GM12878 (cell line): ENCODE measurements around the gene PISD. TPM values are rescaled to one million over a fixed set of nuclear protein-coding genes. Genes with fewer than 3 reads are reported as not detected.

ENCODE experiments used
- ATAC-seq: fragments of 200-7000 bp; cut with Tn5 transposase; 3 replicates; pipeline ENCODE4 v1.9.1; 2020; ENCODE audit warnings: mild to moderate bottlenecking, moderate library complexity
- BruUV-seq: library from RNA; stranded (reverse); fragments of 400-500 nt; replicated peaks from 2 replicates; lab custom pipeline; 2021; lab: Mats Ljungman, UMichigan
- CTCF ChIA-PET: fragments of 300-600 bp; sonication (Branson Sonifier 250); formaldehyde crosslinking; extraction: SDS; loops from one replicate; lab custom pipeline; 2021; ENCODE audit warnings: inconsistent platforms; lab: Yijun Ruan, JAX
- POLR2A ChIA-PET: fragments of 350-600 bp; formaldehyde crosslinking; extraction: SDS; loops from one replicate; lab custom pipeline; 2021; ENCODE audit warnings: inconsistent platforms; lab: Charles Lee
- RAD21 ChIA-PET: fragments of 300-600 bp; sonication (Branson Sonifier 250); formaldehyde crosslinking; loops from one replicate; lab custom pipeline; 2023; ENCODE audit warnings: antibody characterized with exemption; ENCODE audit not compliant: unreplicated experiment; lab: Charles Lee
- SMC1A ChIA-PET: fragments of 300-600 bp; sonication (Branson Sonifier 250); formaldehyde crosslinking; loops from one replicate; lab custom pipeline; 2023; ENCODE audit not compliant: unreplicated experiment, uncharacterized antibody; lab: Charles Lee
- DNase-seq: peaks from one replicate; pipeline ENCODE4 v3.0.0-alpha.2; 2011; ENCODE audit warnings: low read depth, low spot score
- FAIRE-seq: peaks from 3 replicates; lab custom pipeline; 2011; peaks lifted over from hg19 to GRCh38; lab: Jason Lieb, UNC
- H2AFZ ChIP-seq: 2 replicates; pipeline ENCODE4 v1.6.0; 2011; ENCODE audit warnings: low read depth, low read length, control low read depth; ENCODE audit not compliant: control insufficient read depth
- H3K27ac ChIP-seq: 2 replicates; pipeline ENCODE4 v1.5.1; 2011; ENCODE audit warnings: control low read depth; ENCODE audit not compliant: control insufficient read depth, insufficient read depth
- H3K27me3 ChIP-seq, 2 experiments: replicated peaks in 1 of 2; 2 replicates each; pipeline versions ENCODE4 v1.6.0 to v1.6.1; 2011; ENCODE audit warnings: low read length in 1 of 2; ENCODE audit not compliant: control insufficient read depth in 2 of 2, insufficient read depth in 2 of 2
- H3K36me3 ChIP-seq, 2 experiments: 2 replicates each; pipeline ENCODE4 v1.5.1; 2011; ENCODE audit warnings: low read length in 1 of 2; ENCODE audit not compliant: control insufficient read depth in 2 of 2, insufficient read depth in 2 of 2
- H3K4me1 ChIP-seq: 2 replicates; pipeline ENCODE4 v1.6.1; 2011; ENCODE audit warnings: mild to moderate bottlenecking, low read length, moderate library complexity, mixed read lengths; ENCODE audit not compliant: control insufficient read depth, insufficient read depth
- H3K4me2 ChIP-seq: 2 replicates; pipeline ENCODE4 v1.6.0; 2011; ENCODE audit warnings: control low read depth; ENCODE audit not compliant: control insufficient read depth, insufficient read depth
- H3K4me3 ChIP-seq: fragments of 200-600 bp; sonication (generic); 2 replicates; pipeline ENCODE4 v1.5.1; 2016
- H3K79me2 ChIP-seq: 2 replicates; pipeline ENCODE4 v1.6.0; 2011; ENCODE audit warnings: low read length; ENCODE audit not compliant: control insufficient read depth, insufficient read depth
- H3K9ac ChIP-seq: 2 replicates; pipeline ENCODE4 v1.8.0; 2011; ENCODE audit warnings: low read length, control low read depth, mixed read lengths; ENCODE audit not compliant: control insufficient read depth, insufficient read depth
- H3K9me3 ChIP-seq: replicated peaks from 3 replicates; pipeline ENCODE4 v1.5.1; 2011; ENCODE audit warnings: mild to moderate bottlenecking, low read length; ENCODE audit not compliant: control insufficient read depth, insufficient read depth
- H4K20me1 ChIP-seq: 2 replicates; pipeline ENCODE4 v1.6.0; 2011; ENCODE audit not compliant: control insufficient read depth, insufficient read depth
- ATF7 ChIP-seq: fragments of 450-650 bp; IDR thresholded peaks from 2 replicates; pipeline ENCODE4 v1.6.1; 2016; ENCODE audit warnings: low read depth, mild to moderate bottlenecking
- DPF2 ChIP-seq: fragments of 450-650 bp; IDR thresholded peaks from 2 replicates; pipeline ENCODE4 v1.6.1; 2017; ENCODE audit warnings: mild to moderate bottlenecking
- GATAD2B ChIP-seq: fragments of 450-650 bp; conservative IDR thresholded peaks from 2 replicates; pipeline ENCODE4 v1.6.1; 2017; ENCODE audit warnings: low read depth, mild to moderate bottlenecking, moderate library complexity
- HDAC6 ChIP-seq: fragments of 200-600 bp; sonication (generic); IDR thresholded peaks from one replicate; pipeline ENCODE4 v1.8.0; 2017; ENCODE audit warnings: antibody characterized with exemption; ENCODE audit not compliant: unreplicated experiment
- IKZF2 ChIP-seq, 2 experiments: fragments of 450-650 bp; IDR thresholded peaks; 2 replicates each; pipeline ENCODE4 v1.6.1; 2017; ENCODE audit warnings: mild to moderate bottlenecking in 2 of 2, moderate library complexity in 2 of 2
- IRF4 ChIP-seq: IDR thresholded peaks from 2 replicates; pipeline ENCODE4 v1.6.1; 2011; ENCODE audit warnings: low read depth, low read length
- NBN ChIP-seq: fragments of 450-650 bp; IDR thresholded peaks from 2 replicates; pipeline ENCODE4 v1.6.1; 2016
- NFIC ChIP-seq: IDR thresholded peaks from 2 replicates; pipeline ENCODE4 v1.6.1; 2012; ENCODE audit warnings: low read depth, mild to moderate bottlenecking, inconsistent platforms, low read length, moderate library complexity
- POLR2A ChIP-seq: IDR thresholded peaks from 2 replicates; pipeline ENCODE4 v1.6.1; 2011; ENCODE audit warnings: low read depth, mild to moderate bottlenecking, low read length
- SMAD5 ChIP-seq: IDR thresholded peaks from 2 replicates; pipeline ENCODE4 v1.6.1; 2016; ENCODE audit warnings: antibody characterized with exemption, low read depth
- SP1 ChIP-seq: IDR thresholded peaks from one replicate; pipeline ENCODE4 v1.6.1; 2011; ENCODE audit warnings: low read depth, low read length
- SREBF2 ChIP-seq: IDR thresholded peaks from 2 replicates; pipeline ENCODE4 v1.6.1; 2012; ENCODE audit warnings: mild to moderate bottlenecking, low read length
- YBX1 ChIP-seq: fragments of 450-650 bp; IDR thresholded peaks from 2 replicates; pipeline ENCODE4 v1.6.1; 2016; ENCODE audit warnings: antibody characterized with exemption
- WGBS: methylation state at CpG from one replicate; pipeline ENCODE4 v1.1.6; 2016; ENCODE audit warnings: low lambda C conversion rate; ENCODE audit not compliant: insufficient replicate concordance, insufficient coverage; ENCODE audit errors: missing lambda C conversion rate; 5-methylcytosine and 5-hydroxymethylcytosine counted together
- in situ Hi-C: fragments of 300-500 bp; cut with MboI; formaldehyde crosslinking; loops from 9 replicates; pipeline ENCODE4 v1.14.3; 2018; ENCODE audit warnings: mixed read lengths
- intact Hi-C: fragments of 100-400 bp; cut with micrococcal nuclease; formaldehyde crosslinking; loops from one replicate; pipeline ENCODE4 v1.14.2; 2022; ENCODE audit not compliant: unreplicated experiment
- polyA plus RNA-seq, 11 experiments: library from polyadenylated mRNA; depleted of rRNA in 4 of 11; unstranded in 6 of 11; stranded (reverse) in 5 of 11; fragments of >200 nt; fragmentation: Nextera tagmentation in 4 of 11; fragmentation: Illumina TruSeq in 1 of 11; extraction: Ambion mirVana in 4 of 11; extraction: Trizol in 1 of 11; gene quantifications; 1 replicate in 1 of 11; 2 replicates in 10 of 11; pipeline versions ENCODE4 v1.2.1 to v1.2.3, GENCODE V29; 2011 to 2016; ENCODE audit warnings: inconsistent platforms in 2 of 11, missing spikeins in 2 of 11, low read depth in 1 of 11
- total RNA-seq, 4 experiments: library from RNA; depleted of rRNA in 3 of 4; stranded (reverse); fragments of >200 nt in 3 of 4; fragmentation: Illumina TruSeq in 1 of 4; extraction: Trizol in 1 of 4; gene quantifications; 2 replicates each; pipeline versions ENCODE4 v1.2.1 to v1.2.3, GENCODE V29; 2013 to 2021
- TF ChIP-seq, protein P1 (sequence below): fragments of 450-650 bp; IDR thresholded peaks from 2 replicates; pipeline ENCODE4 v1.6.1; 2016; ENCODE audit warnings: mild to moderate bottlenecking, moderate library complexity, borderline replicate concordance

Gene PISD
- total and polyA plus RNA-seq, 10 of the 15 experiments (the other 5 are each of a cell fraction or from before 2014, with no cell fraction given) = 25.8 to 62.7 (median 45.8) TPM

DNA sequence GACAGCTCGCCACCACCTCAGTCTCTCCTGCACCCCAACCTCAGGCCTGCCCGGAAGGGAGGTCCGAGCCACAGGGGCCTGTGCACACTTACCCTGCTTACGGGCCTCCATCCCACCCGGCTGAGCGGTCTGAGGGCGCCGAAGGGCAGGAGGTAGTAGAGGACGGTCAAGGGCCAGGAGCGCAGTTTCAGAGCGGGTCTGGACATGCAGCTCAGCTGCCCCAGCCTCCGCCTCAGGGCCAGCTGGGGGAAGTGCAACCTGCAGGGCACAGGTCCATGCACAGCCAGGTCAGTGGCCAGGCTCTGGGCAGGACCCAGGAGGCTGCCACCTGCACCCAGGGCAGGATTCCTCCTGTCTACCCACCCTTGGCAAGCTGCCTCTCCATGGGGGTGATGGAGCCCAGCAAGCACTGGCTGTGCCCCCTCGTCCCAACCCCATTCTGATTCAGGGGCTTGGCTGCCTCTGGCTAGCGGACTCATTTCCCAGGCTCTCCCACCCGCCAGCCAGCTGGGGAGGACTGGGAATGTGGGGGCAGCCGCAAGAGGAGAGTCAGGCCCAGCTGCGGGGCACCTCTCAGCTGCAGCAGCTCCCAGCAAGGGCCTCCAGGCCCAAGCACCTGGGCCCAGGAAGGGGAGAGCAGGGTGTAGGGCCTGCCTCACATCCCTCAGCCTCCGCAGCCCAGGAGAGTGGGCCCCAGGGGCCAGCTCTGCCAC, 38.3 kb downstream of the PISD start:
- Histone ChIP-seq H3K36me3 (peaks cover 25 to 77% of the 10 kb centered on the region in 2 experiments), H4K20me1 (peaks cover 9% of the 10 kb centered on the region; the same call in 1 of the 2 replicates), H3K4me3 (no peak overlapping the region), H3K27ac (no peak overlapping the region), H3K4me2 (no peak overlapping the region), H3K27me3 (no peaks in the 10 kb centered on the region), H2AFZ (no peak overlapping the region), H3K79me2 (peaks cover 36% of the 10 kb centered on the region), H3K9me3 (no peaks in the 10 kb centered on the region), H3K4me1 (no peaks in the 10 kb centered on the region; the same call in 1 of the 2 replicates), H3K9ac (no peak overlapping the region)
- ChIA-PET POLR2A (interaction anchor here (1.0 kb wide), 1 partner anchor 11 kb away, joined by 3 read pairs; no protein-coding TSS in a partner anchor), CTCF (interaction anchor here (1.1 to 1.6 kb wide), 2 partner anchors 67 to 172 kb away, joined by 3 to 4 read pairs; no protein-coding TSS in a partner anchor), SMC1A (interaction anchor here (1.5 kb wide), 1 partner anchor 85 kb away, joined by 5 read pairs; no protein-coding TSS in a partner anchor), RAD21 (no interaction called here)
- DNase-seq (no peak), ATAC-seq (no peak), FAIRE-seq (no peak)
- intact Hi-C loops (no loop called here), in situ Hi-C loops (no loop called here)
- BruUV-seq = no TSS peak
- 95% methylated on average over 18 of the region's 18 CpGs for WGBS
- TF ChIP-seq IRF4 (no peak), ATF7 (no peak), GATAD2B (no peak), HDAC6 (no peak), POLR2A (peak; percentile 64), NFIC (no peak), YBX1 (no peak)

DNA sequence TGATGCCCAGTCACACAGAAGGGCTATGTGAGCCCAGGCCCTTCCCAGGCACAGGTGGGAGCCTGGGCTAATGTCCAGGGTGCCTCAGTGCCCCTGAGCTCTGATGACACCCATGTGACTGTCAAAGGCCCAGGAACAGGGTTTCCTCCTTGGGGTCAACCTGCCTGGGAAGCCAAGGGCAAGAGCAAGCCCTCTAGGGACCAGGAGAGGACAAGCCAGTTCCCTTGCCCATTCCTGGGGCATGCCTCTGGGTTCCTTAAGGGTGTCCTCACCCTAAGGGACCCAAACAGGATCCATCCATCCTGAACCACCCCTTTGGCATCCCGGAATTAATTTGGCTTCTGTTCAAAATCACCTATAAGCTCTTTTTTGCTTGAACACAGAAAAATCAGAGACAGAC, 39.0 kb downstream of the PISD start:
- POLR2A ChIA-PET = interaction anchor here (0.6 kb wide), 1 partner anchor 129 kb away, joined by 3 read pairs; no protein-coding TSS in a partner anchor
- FAIRE-seq (no peak), ATAC-seq (no peak), DNase-seq (no peak)
- Histone ChIP-seq H4K20me1 (peaks cover 9% of the 10 kb centered on the region; the same call in 1 of the 2 replicates), H3K4me3 (no peak overlapping the region), H3K4me1 (no peaks in the 10 kb centered on the region; the same call in 1 of the 2 replicates), H3K79me2 (peaks cover 30% of the 10 kb centered on the region), H3K36me3 (peaks cover 26 to 77% of the 10 kb centered on the region in 2 experiments), H3K9me3 (no peaks in the 10 kb centered on the region), H3K27me3 (no peaks in the 10 kb centered on the region), H3K27ac (no peak overlapping the region), H3K9ac (no peak overlapping the region), H2AFZ (no peak overlapping the region), H3K4me2 (no peak overlapping the region)
- intact Hi-C loops = no loop called here
- RAD21 ChIA-PET = interaction anchor here (0.9 kb wide), 1 partner anchor 172 kb away, joined by 3 read pairs; no protein-coding TSS in a partner anchor
- 100% methylated on average over 1 of the region's 1 CpG for WGBS
- SMC1A ChIA-PET = interaction anchor here (0.6 to 1.5 kb wide), 2 partner anchors 84 to 171 kb away, joined by 3 to 5 read pairs; no protein-coding TSS in a partner anchor
- in situ Hi-C loops = no loop called here
- CTCF ChIA-PET = no interaction called here
- TF ChIP-seq DPF2 = no peak
- no peak for TF ChIP-seq SP1
- TF ChIP-seq NBN = no peak
- no peak for TF ChIP-seq SREBF2
- TF ChIP-seq IKZF2 (IDR thresholded peaks at IDR 0.05) = no peak
- TF ChIP-seq, protein P1, sequence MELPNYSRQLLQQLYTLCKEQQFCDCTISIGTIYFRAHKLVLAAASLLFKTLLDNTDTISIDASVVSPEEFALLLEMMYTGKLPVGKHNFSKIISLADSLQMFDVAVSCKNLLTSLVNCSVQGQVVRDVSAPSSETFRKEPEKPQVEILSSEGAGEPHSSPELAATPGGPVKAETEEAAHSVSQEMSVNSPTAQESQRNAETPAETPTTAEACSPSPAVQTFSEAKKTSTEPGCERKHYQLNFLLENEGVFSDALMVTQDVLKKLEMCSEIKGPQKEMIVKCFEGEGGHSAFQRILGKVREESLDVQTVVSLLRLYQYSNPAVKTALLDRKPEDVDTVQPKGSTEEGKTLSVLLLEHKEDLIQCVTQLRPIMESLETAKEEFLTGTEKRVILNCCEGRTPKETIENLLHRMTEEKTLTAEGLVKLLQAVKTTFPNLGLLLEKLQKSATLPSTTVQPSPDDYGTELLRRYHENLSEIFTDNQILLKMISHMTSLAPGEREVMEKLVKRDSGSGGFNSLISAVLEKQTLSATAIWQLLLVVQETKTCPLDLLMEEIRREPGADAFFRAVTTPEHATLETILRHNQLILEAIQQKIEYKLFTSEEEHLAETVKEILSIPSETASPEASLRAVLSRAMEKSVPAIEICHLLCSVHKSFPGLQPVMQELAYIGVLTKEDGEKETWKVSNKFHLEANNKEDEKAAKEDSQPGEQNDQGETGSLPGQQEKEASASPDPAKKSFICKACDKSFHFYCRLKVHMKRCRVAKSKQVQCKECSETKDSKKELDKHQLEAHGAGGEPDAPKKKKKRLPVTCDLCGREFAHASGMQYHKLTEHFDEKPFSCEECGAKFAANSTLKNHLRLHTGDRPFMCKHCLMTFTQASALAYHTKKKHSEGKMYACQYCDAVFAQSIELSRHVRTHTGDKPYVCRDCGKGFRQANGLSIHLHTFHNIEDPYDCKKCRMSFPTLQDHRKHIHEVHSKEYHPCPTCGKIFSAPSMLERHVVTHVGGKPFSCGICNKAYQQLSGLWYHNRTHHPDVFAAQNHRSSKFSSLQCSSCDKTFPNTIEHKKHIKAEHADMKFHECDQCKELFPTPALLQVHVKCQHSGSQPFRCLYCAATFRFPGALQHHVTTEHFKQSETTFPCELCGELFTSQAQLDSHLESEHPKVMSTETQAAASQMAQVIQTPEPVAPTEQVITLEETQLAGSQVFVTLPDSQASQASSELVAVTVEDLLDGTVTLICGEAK = no peak
- no peak for TF ChIP-seq SMAD5
- BruUV-seq = no TSS peak
